Measurements from ENCODE around the gene OR5M8.

The OR5M8 gene

GRCh38 chr11:56457076-56457475 is 34.1 kb downstream of the OR5M8 start:
- no peak overlapping the region for H3K4me3 ChIP-seq
- H3K36me3 ChIP-seq, result no peaks in the 10 kb centered on the region
- no peak overlapping the region for H3K27ac ChIP-seq
- H3K9ac ChIP-seq, result no peak overlapping the region
- no peaks in the 10 kb centered on the region for H3K27me3 ChIP-seq
- no peaks in the 10 kb centered on the region for H3K4me1 ChIP-seq
- no peak for TF ChIP-seq Cebpa-rat (IDR thresholded peaks at IDR 0.05)
- no peaks in the 10 kb centered on the region for H3K9me3 ChIP-seq
- H4K20me1 ChIP-seq, result no peaks in the 10 kb centered on the region
- no peak overlapping the region for H3K4me2 ChIP-seq

GRCh38 chr11:56453521-56453920 is 37.6 kb downstream of the OR5M8 start:
- H3K36me3 ChIP-seq, result no peaks in the 10 kb centered on the region
- no peak overlapping the region for H3K9ac ChIP-seq
- no peak overlapping the region for H3K4me3 ChIP-seq
- H4K20me1 ChIP-seq, result no peaks in the 10 kb centered on the region
- H3K27ac ChIP-seq, result no peak overlapping the region
- H3K9me3 ChIP-seq, result no peaks in the 10 kb centered on the region
- H3K4me2 ChIP-seq, result no peak overlapping the region
- H3K27me3 ChIP-seq, result no peaks in the 10 kb centered on the region
- H3K4me1 ChIP-seq, result no peaks in the 10 kb centered on the region
- no peak for TF ChIP-seq Cebpa-rat (IDR thresholded peaks at IDR 0.05)

All from BLaER1 (cell line).